HepG2 (cell line): ENCODE results near the gene TGFA. TPM values are rescaled to one million over a fixed set of nuclear protein-coding genes. Genes with fewer than 3 reads are reported as not detected.

Source experiments
- ADNP ChIP-seq: sonication (generic); formaldehyde crosslinking; IDR thresholded peaks from 2 replicates; pipeline ENCODE4 v1.4.0; 2020; ENCODE audit warnings: missing genetic modification reagents
- ARNT2 ChIP-seq: sonication (generic); formaldehyde crosslinking; IDR thresholded peaks from 2 replicates; pipeline ENCODE4 v1.8.0; 2022; ENCODE audit warnings: mild to moderate bottlenecking, low read depth, missing genetic modification reagents, moderate library complexity
- DPF2 ChIP-seq: sonication (generic); formaldehyde crosslinking; IDR thresholded peaks from 2 replicates; pipeline ENCODE4 v1.4.0; 2020; ENCODE audit warnings: mild to moderate bottlenecking, low read depth, missing genetic modification reagents, borderline replicate concordance
- GTF2F1 ChIP-seq: fragments of 150-350 bp; IDR thresholded peaks from 2 replicates; pipeline ENCODE4 v1.6.1; 2014; ENCODE audit warnings: low read length
- HDAC1 ChIP-seq: sonication (generic); formaldehyde crosslinking; IDR thresholded peaks from 2 replicates; pipeline ENCODE4 v1.5.1; 2020; ENCODE audit warnings: mild to moderate bottlenecking, missing genetic modification reagents
- MYNN ChIP-seq: sonication (generic); formaldehyde crosslinking; IDR thresholded peaks from 2 replicates; pipeline ENCODE4 v1.4.0; 2020; ENCODE audit warnings: mild to moderate bottlenecking, low read depth, missing genetic modification reagents
- NCOA2 ChIP-seq: sonication (generic); formaldehyde crosslinking; IDR thresholded peaks from 2 replicates; pipeline ENCODE4 v1.8.0; 2022; ENCODE audit warnings: inconsistent platforms
- SAP130 ChIP-seq: IDR thresholded peaks from 2 replicates; pipeline ENCODE4 v1.6.1; 2016; ENCODE audit warnings: low read depth
- SRF ChIP-seq: IDR thresholded peaks from 2 replicates; pipeline ENCODE4 v1.6.1; 2011; ENCODE audit warnings: mild to moderate bottlenecking, low read depth, low read length, moderate library complexity
- STAT5B ChIP-seq: sonication (generic); formaldehyde crosslinking; IDR thresholded peaks from 2 replicates; pipeline ENCODE4 v1.4.0; 2020; ENCODE audit warnings: missing genetic modification reagents
- TBX2 ChIP-seq: sonication (generic); formaldehyde crosslinking; IDR thresholded peaks from 2 replicates; pipeline ENCODE4 v1.5.0; 2020; ENCODE audit warnings: missing genetic modification reagents, mild to moderate bottlenecking, borderline replicate concordance
- ZNF205 ChIP-seq: IDR thresholded peaks from 2 replicates; pipeline ENCODE4 v1.6.1; 2018; ENCODE audit warnings: missing biosample characterization, missing genetic modification reagents
- ZNF224 ChIP-seq: sonication (generic); formaldehyde crosslinking; IDR thresholded peaks from 2 replicates; pipeline ENCODE4 v1.5.0; 2020; ENCODE audit warnings: mild to moderate bottlenecking, missing genetic modification reagents
- ZNF850 ChIP-seq: sonication (generic); formaldehyde crosslinking; conservative IDR thresholded peaks from 2 replicates; pipeline ENCODE4 v1.9.0; 2021; ENCODE audit warnings: mild to moderate bottlenecking, missing genetic modification reagents
- polyA plus RNA-seq, 8 experiments: library from polyadenylated mRNA; depleted of rRNA in 3 of 8; stranded (reverse) in 7 of 8; unstranded in 1 of 8; fragments of >200 nt; fragmentation: Illumina TruSeq in 4 of 8; extraction: Trizol in 4 of 8; gene quantifications; 2 replicates each; pipeline versions ENCODE4 v1.2.1 to v1.2.3, GENCODE V29; 2011 to 2016; ENCODE audit warnings: low read depth in 4 of 8, missing spikeins in 1 of 8, mixed read lengths in 1 of 8; ENCODE audit not compliant: insufficient read depth in 1 of 8
- total RNA-seq, 5 experiments: library from RNA; depleted of rRNA; stranded (reverse); fragments of >200 nt; fragmentation: Illumina TruSeq; extraction: Trizol; gene quantifications; 2 replicates each; pipeline ENCODE4 v1.2.3, GENCODE V29; 2016; ENCODE audit warnings: low read depth in 1 of 5
- TF ChIP-seq, protein P1 (sequence below): sonication (generic); formaldehyde crosslinking; IDR thresholded peaks from 2 replicates; pipeline ENCODE4 v1.8.0; 2022; ENCODE audit warnings: missing genetic modification reagents, mild to moderate bottlenecking, moderate library complexity, borderline replicate concordance
- TF ChIP-seq, protein P2 (sequence below): sonication (generic); formaldehyde crosslinking; IDR thresholded peaks from 2 replicates; pipeline ENCODE4 v1.4.0; 2020; ENCODE audit warnings: mild to moderate bottlenecking, missing genetic modification reagents
- TF ChIP-seq, protein P3 (sequence below): sonication (generic); formaldehyde crosslinking; IDR thresholded peaks from 2 replicates; pipeline ENCODE4 v1.9.0; 2022; ENCODE audit warnings: missing genetic modification reagents, mild to moderate bottlenecking, borderline replicate concordance
- TF ChIP-seq, protein P4 (sequence below): sonication (generic); formaldehyde crosslinking; IDR thresholded peaks from 2 replicates; pipeline ENCODE4 v1.4.0; 2020; ENCODE audit warnings: mild to moderate bottlenecking, low read depth, missing genetic modification reagents
- TF ChIP-seq, protein P5 (sequence below): sonication (generic); formaldehyde crosslinking; IDR thresholded peaks from 2 replicates; pipeline ENCODE4 v1.4.0; 2020; ENCODE audit warnings: missing genetic modification reagents

TGFA gene
- total and polyA plus RNA-seq, 2 of the 13 experiments (the other 11 are each of a cell fraction or from before 2014, with no cell fraction given): 7.8 to 15.3 TPM

DNA sequence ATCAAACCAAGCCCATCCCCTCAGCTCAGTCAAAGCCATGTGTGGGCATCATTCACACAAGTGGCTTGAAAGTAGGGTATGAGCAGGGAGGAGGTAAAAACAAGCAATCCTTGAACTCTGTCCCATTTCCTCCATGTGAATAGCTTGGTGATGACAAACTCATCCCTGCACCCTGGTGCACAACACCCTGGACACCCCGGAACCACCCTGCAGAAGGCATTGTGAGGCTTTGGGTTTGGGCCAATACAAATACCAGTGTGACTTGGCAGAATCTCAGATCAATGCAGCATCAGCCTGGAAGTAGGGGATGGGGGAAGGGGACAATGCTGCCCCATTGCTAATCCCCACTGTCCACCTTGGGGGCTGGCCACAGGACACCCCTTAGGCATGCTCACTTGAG lies 28.6 kb downstream of the TGFA start (continued):
- TF ChIP-seq, protein P1, sequence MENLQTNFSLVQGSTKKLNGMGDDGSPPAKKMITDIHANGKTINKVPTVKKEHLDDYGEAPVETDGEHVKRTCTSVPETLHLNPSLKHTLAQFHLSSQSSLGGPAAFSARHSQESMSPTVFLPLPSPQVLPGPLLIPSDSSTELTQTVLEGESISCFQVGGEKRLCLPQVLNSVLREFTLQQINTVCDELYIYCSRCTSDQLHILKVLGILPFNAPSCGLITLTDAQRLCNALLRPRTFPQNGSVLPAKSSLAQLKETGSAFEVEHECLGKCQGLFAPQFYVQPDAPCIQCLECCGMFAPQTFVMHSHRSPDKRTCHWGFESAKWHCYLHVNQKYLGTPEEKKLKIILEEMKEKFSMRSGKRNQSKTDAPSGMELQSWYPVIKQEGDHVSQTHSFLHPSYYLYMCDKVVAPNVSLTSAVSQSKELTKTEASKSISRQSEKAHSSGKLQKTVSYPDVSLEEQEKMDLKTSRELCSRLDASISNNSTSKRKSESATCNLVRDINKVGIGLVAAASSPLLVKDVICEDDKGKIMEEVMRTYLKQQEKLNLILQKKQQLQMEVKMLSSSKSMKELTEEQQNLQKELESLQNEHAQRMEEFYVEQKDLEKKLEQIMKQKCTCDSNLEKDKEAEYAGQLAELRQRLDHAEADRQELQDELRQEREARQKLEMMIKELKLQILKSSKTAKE (CRISPR knock-in tag): no peak
- TF ChIP-seq SRF (no peak), ZNF850 (CRISPR knock-in tag) (no peak), ARNT2 (CRISPR knock-in tag) (no peak), MYNN (no peak), ADNP (CRISPR knock-in tag) (0 out of 2 replicates have a peak, but pooled peaks have one; percentile 11), ZNF224 (CRISPR knock-in tag) (no peak), NCOA2 (CRISPR knock-in tag) (peak; percentile 69), TBX2 (CRISPR knock-in tag) (no peak), STAT5B (CRISPR knock-in tag) (no peak), HDAC1 (CRISPR knock-in tag) (0 out of 2 replicates have a peak, but pooled peaks have one; percentile 36), SAP130 (CRISPR knock-in tag) (peak; percentile 41; the same call in 1 of the 2 replicates), ZNF205 (CRISPR knock-in tag) (no peak), DPF2 (peak; percentile 79; the same call in 1 of the 2 replicates), GTF2F1 (no peak)
- TF ChIP-seq, protein P2, sequence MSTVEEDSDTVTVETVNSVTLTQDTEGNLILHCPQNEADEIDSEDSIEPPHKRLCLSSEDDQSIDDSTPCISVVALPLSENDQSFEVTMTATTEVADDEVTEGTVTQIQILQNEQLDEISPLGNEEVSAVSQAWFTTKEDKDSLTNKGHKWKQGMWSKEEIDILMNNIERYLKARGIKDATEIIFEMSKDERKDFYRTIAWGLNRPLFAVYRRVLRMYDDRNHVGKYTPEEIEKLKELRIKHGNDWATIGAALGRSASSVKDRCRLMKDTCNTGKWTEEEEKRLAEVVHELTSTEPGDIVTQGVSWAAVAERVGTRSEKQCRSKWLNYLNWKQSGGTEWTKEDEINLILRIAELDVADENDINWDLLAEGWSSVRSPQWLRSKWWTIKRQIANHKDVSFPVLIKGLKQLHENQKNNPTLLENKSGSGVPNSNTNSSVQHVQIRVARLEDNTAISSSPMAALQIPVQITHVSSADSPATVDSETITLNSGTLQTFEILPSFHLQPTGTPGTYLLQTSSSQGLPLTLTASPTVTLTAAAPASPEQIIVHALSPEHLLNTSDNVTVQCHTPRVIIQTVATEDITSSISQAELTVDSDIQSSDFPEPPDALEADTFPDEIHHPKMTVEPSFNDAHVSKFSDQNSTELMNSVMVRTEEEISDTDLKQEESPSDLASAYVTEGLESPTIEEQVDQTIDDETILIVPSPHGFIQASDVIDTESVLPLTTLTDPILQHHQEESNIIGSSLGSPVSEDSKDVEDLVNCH (CRISPR knock-in tag): no peak
- TF ChIP-seq, protein P3, sequence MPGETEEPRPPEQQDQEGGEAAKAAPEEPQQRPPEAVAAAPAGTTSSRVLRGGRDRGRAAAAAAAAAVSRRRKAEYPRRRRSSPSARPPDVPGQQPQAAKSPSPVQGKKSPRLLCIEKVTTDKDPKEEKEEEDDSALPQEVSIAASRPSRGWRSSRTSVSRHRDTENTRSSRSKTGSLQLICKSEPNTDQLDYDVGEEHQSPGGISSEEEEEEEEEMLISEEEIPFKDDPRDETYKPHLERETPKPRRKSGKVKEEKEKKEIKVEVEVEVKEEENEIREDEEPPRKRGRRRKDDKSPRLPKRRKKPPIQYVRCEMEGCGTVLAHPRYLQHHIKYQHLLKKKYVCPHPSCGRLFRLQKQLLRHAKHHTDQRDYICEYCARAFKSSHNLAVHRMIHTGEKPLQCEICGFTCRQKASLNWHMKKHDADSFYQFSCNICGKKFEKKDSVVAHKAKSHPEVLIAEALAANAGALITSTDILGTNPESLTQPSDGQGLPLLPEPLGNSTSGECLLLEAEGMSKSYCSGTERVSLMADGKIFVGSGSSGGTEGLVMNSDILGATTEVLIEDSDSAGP (CRISPR knock-in tag): no peak
- TF ChIP-seq, protein P4, sequence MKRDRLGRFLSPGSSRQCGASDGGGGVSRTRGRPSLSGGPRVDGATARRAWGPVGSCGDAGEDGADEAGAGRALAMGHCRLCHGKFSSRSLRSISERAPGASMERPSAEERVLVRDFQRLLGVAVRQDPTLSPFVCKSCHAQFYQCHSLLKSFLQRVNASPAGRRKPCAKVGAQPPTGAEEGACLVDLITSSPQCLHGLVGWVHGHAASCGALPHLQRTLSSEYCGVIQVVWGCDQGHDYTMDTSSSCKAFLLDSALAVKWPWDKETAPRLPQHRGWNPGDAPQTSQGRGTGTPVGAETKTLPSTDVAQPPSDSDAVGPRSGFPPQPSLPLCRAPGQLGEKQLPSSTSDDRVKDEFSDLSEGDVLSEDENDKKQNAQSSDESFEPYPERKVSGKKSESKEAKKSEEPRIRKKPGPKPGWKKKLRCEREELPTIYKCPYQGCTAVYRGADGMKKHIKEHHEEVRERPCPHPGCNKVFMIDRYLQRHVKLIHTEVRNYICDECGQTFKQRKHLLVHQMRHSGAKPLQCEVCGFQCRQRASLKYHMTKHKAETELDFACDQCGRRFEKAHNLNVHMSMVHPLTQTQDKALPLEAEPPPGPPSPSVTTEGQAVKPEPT (CRISPR knock-in tag): no peak
- TF ChIP-seq, protein P5, sequence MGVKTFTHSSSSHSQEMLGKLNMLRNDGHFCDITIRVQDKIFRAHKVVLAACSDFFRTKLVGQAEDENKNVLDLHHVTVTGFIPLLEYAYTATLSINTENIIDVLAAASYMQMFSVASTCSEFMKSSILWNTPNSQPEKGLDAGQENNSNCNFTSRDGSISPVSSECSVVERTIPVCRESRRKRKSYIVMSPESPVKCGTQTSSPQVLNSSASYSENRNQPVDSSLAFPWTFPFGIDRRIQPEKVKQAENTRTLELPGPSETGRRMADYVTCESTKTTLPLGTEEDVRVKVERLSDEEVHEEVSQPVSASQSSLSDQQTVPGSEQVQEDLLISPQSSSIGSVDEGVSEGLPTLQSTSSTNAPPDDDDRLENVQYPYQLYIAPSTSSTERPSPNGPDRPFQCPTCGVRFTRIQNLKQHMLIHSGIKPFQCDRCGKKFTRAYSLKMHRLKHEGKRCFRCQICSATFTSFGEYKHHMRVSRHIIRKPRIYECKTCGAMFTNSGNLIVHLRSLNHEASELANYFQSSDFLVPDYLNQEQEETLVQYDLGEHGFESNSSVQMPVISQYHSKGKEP (CRISPR knock-in tag): no peak
